Calu3 (cell line): ENCODE measurements around the gene PCYT1A. TPM values are rescaled to one million over a fixed set of nuclear protein-coding genes. Genes with fewer than 3 reads are reported as not detected.
"Not testable (repeated sequence)": the region's sequence is repeated elsewhere in the genome, so short reads cannot be mapped to it uniquely, and the experiment has no call there.

Source experiments
- BruUV-seq: library from RNA; stranded (reverse); fragments of 400-500 nt; replicated peaks from 2 replicates; lab custom pipeline; 2021; lab: Mats Ljungman, UMichigan
- CTCF ChIA-PET: fragments of 300-600 bp; sonication (Branson Sonifier 250); formaldehyde crosslinking; loops from one replicate; lab custom pipeline; 2022; ENCODE audit warnings: antibody characterized with exemption; lab: Charles Lee
- DNase-seq: peaks from one replicate; pipeline ENCODE4 v3.0.0; 2022
- H3K27ac Mint-ChIP-seq: one replicate; pipeline ENCODE4 v1.8.0; 2022; ENCODE audit warnings: mixed read lengths; ENCODE audit not compliant: unreplicated experiment
- H3K27me3 Mint-ChIP-seq: one replicate; pipeline ENCODE4 v1.8.0; 2022; ENCODE audit warnings: mixed read lengths; ENCODE audit not compliant: unreplicated experiment
- H3K36me3 Mint-ChIP-seq: one replicate; pipeline ENCODE4 v1.8.0; 2022; ENCODE audit warnings: mild to moderate bottlenecking, moderate library complexity, mixed read lengths; ENCODE audit not compliant: insufficient read depth, unreplicated experiment
- H3K4me1 Mint-ChIP-seq: one replicate; pipeline ENCODE4 v1.8.0; 2022; ENCODE audit warnings: mild to moderate bottlenecking, low read depth, mixed read lengths; ENCODE audit not compliant: unreplicated experiment
- H3K4me3 Mint-ChIP-seq: one replicate; pipeline ENCODE4 v1.8.0; 2022; ENCODE audit warnings: mild to moderate bottlenecking, low read depth, moderate library complexity, mixed read lengths; ENCODE audit not compliant: unreplicated experiment
- H3K9me3 Mint-ChIP-seq: one replicate; pipeline ENCODE4 v1.8.0; 2022; ENCODE audit warnings: low read depth, mixed read lengths; ENCODE audit not compliant: unreplicated experiment
- CTCF ChIP-seq: fragments of 200-600 bp; IDR thresholded peaks from one replicate; pipeline ENCODE4 v1.8.0; 2022; ENCODE audit warnings: antibody characterized with exemption; ENCODE audit not compliant: unreplicated experiment
- intact Hi-C: fragments of 100-400 bp; cut with micrococcal nuclease; formaldehyde crosslinking; loops from one replicate; pipeline ENCODE4 v1.10.0; 2022; ENCODE audit not compliant: unreplicated experiment
- total RNA-seq: library from RNA; stranded (reverse); gene quantifications from 2 replicates; pipeline ENCODE4 v1.2.3, GENCODE V29; 2022

PCYT1A gene
- total RNA-seq, 1 experiment from 2014 or later: 47.0 TPM

DNA sequence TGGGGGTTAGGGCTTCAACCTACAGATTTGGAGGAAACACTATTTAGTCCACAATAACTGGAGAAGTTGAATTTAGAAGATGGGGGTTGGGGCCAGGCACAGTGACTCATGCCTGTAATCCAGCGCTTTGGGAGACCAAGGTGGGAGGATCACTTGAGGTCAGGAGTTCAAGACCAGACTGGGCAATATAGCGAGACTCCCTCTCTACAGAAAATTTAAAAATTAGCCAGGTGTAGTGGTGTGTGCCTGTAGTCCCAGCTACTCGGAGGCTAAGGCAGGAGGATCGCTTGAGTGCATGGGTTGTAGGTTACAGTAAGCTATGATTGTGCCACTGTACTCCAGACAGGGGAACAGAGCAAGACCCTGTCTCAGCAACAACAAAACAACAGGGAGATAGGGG lies 35.5 kb upstream of the PCYT1A start:
- H3K9me3 Mint-ChIP-seq: no peaks in the 10 kb centered on the region
- no peaks in the 10 kb centered on the region for H3K27me3 Mint-ChIP-seq
- no peak overlapping the region for H3K27ac Mint-ChIP-seq
- H3K36me3 Mint-ChIP-seq: peaks cover 7% of the 10 kb centered on the region
- BruUV-seq: no TSS peak
- H3K4me1 Mint-ChIP-seq: peaks cover 6% of the 10 kb centered on the region
- DNase-seq: no peak
- intact Hi-C loops: no loop called here
- TF ChIP-seq CTCF: no peak
- CTCF ChIA-PET: no interaction called here
- no peak overlapping the region for H3K4me3 Mint-ChIP-seq

DNA sequence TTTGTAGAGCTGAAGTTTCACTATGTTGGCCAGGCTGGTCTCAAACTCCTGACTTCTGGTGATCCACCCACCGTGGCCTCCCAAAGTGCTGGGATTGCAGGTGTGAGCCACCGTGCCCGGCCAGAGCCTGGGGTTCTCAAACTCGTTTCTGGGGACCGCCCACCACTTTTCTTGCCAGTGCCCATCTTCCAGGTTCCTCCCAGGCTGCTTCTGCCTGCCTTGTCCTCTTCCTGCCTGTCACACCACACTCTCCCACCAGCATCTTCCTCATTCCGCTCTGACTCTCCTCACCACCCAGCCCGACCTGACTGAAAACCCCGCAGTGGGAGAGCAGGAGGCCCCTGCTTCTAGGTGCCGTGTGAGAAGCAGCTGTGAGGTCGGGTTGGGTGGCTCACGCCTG lies 33.6 kb upstream of the PCYT1A start:
- H3K27me3 Mint-ChIP-seq: no peaks in the 10 kb centered on the region
- CTCF ChIA-PET: no interaction called here
- DNase-seq: no peak
- TF ChIP-seq CTCF: no peak
- peaks cover 9% of the 10 kb centered on the region for H3K4me1 Mint-ChIP-seq
- H3K4me3 Mint-ChIP-seq: no peak overlapping the region
- intact Hi-C loops: no loop called here
- BruUV-seq: no TSS peak
- H3K9me3 Mint-ChIP-seq: no peaks in the 10 kb centered on the region
- H3K36me3 Mint-ChIP-seq: peaks cover 19% of the 10 kb centered on the region
- no peak overlapping the region for H3K27ac Mint-ChIP-seq

- CTCF ChIA-PET: no interaction called here
- no peak for DNase-seq
- Mint-ChIP-seq H3K9me3 (no peaks in the 10 kb centered on the region), H3K4me1 (peaks cover 9% of the 10 kb centered on the region), H3K27ac (no peak overlapping the region), H3K27me3 (no peaks in the 10 kb centered on the region), H3K36me3 (peaks cover 19% of the 10 kb centered on the region), H3K4me3 (no peak overlapping the region)
- BruUV-seq: no TSS peak
- intact Hi-C loops: no loop called here
- no peak for TF ChIP-seq CTCF
These were observed 32.6 kb upstream of the PCYT1A start for GRCh38 chr3:196320137-196320536.

DNA sequence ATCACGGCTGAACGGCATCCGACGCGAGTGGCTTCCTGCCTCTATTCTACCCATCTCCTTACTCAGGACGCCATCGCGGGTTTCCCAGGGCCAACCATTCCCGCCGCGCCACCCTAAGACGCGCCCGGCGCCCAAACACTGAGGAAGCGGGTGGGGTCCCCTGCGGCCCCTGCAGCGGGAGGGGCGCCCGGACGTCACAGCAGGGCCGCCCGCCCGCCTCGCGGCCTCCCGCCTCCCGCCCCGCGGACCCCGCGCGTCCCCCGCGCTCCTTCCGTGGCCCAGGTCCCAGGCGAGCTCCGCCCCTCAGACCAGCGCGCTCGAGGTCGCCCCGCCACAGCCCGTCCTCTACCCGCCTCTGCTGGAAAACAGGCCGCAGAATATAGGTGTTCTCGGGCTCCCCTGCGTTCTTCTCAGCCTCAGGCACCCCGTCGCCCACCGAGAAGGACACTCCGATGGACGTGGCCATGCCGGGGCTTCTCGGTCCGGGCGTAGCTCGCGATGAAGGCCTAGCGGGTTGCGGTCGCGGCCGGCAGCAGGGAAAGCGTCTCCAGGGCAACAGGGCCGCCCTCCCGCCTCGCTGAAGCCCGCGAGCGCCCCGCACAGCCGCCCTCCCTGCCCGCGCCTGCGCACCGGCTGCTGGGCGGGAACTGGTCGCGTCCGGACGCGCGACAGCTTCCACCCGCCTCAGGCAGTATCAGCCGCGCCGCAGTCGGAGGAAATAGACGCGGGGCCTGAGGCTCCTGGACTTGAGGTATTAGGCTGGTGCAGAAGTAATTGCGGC lies 30.4 kb upstream of the PCYT1A start, which contains the start of gene DYNLT2B:
TSS of gene DYNLT2B (minus strand) at position 554 of the 781 bp plus-strand sequence. CDS start at position 466, 88 bp downstream.
- CTCF ChIA-PET: no interaction called here
- peak within 1 kb of the TSS; percentile 75 for H3K27ac Mint-ChIP-seq
- H3K27me3 Mint-ChIP-seq: no peaks in the 10 kb centered on the region
- TF ChIP-seq CTCF: no peak
- intact Hi-C loops: no loop called here
- peak within 1 kb of the TSS; percentile 91 for H3K4me3 Mint-ChIP-seq
- no peaks in the 10 kb centered on the region for H3K9me3 Mint-ChIP-seq
- H3K4me1 Mint-ChIP-seq: peaks cover 9% of the 10 kb centered on the region
- no TSS peak for BruUV-seq
- DNase-seq: peak; percentile 89
- peaks cover 24% of the 10 kb centered on the region for H3K36me3 Mint-ChIP-seq

- Mint-ChIP-seq H3K36me3 (peaks cover 24% of the 10 kb centered on the region), H3K27ac (peak overlapping the region; percentile 75), H3K4me3 (peak overlapping the region; percentile 91)
- intact Hi-C loops, H3K27me3 Mint-ChIP-seq, DNase-seq, CTCF ChIA-PET, H3K4me1 Mint-ChIP-seq, H3K9me3 Mint-ChIP-seq: not testable (repeated sequence)
- TSS peak; percentile 11 for BruUV-seq
These were observed 29.5 kb upstream of the PCYT1A start for GRCh38 chr3:196316799-196317686.
